Caco-2 (cell line): ENCODE data around the gene CALML3. TPM values are rescaled to one million over a fixed set of nuclear protein-coding genes. Genes with fewer than 3 reads are reported as not detected.

Source experiments
- BruUV-seq: library from RNA; stranded (reverse); fragments of 400-500 nt; replicated peaks from 2 replicates; lab custom pipeline; 2021; lab: Mats Ljungman, UMichigan
- CTCF ChIA-PET: fragments of 300-600 bp; sonication (Branson Sonifier 250); formaldehyde crosslinking; loops from one replicate; lab custom pipeline; 2022; ENCODE audit warnings: antibody characterized with exemption; lab: Charles Lee
- POLR2A ChIA-PET: fragments of 300-600 bp; sonication (Branson Sonifier 250); formaldehyde crosslinking; loops from one replicate; lab custom pipeline; 2022; ENCODE audit warnings: antibody characterized with exemption; lab: Charles Lee
- DNase-seq, 2 experiments: peaks; one replicate each; pipeline versions ENCODE4 v3.0.0 to v3.0.0-alpha.2; 2020 to 2022
- H3K27me3 ChIP-seq: replicated peaks from 2 replicates; pipeline ENCODE4 v1.6.0; 2011; ENCODE audit warnings: low read length; ENCODE audit not compliant: control insufficient read depth, insufficient read depth
- H3K36me3 ChIP-seq: 2 replicates; pipeline ENCODE4 v1.5.1; 2011; ENCODE audit warnings: low read length; ENCODE audit not compliant: control insufficient read depth, insufficient read depth
- H3K4me1 ChIP-seq: fragments of 250-450 bp; sonication (Bioruptor Pico); 2 replicates; pipeline ENCODE4 v1.5.1; 2020; ENCODE audit warnings: mild to moderate bottlenecking
- H3K4me3 ChIP-seq: 2 replicates; pipeline ENCODE4 v1.5.1; 2011; ENCODE audit warnings: low read depth, mild to moderate bottlenecking, control low read depth, low read length
- H3K9me3 ChIP-seq: fragments of 250-450 bp; sonication (Bioruptor Pico); 2 replicates; pipeline ENCODE4 v1.5.1; 2020; ENCODE audit warnings: mild to moderate bottlenecking, moderate library complexity
- H3K27ac Mint-ChIP-seq: one replicate; pipeline ENCODE4 v1.8.0; 2022; ENCODE audit warnings: mixed read lengths; ENCODE audit not compliant: unreplicated experiment
- H3K27me3 Mint-ChIP-seq: one replicate; pipeline ENCODE4 v1.8.0; 2022; ENCODE audit warnings: mixed read lengths; ENCODE audit not compliant: insufficient read depth, unreplicated experiment
- H3K36me3 Mint-ChIP-seq: one replicate; pipeline ENCODE4 v1.8.0; 2022; ENCODE audit warnings: mild to moderate bottlenecking, mixed read lengths; ENCODE audit not compliant: insufficient read depth, unreplicated experiment
- H3K4me1 Mint-ChIP-seq: one replicate; pipeline ENCODE4 v1.8.0; 2022; ENCODE audit warnings: low read depth, mixed read lengths; ENCODE audit not compliant: unreplicated experiment
- H3K4me3 Mint-ChIP-seq: one replicate; pipeline ENCODE4 v1.8.0; 2022; ENCODE audit warnings: mild to moderate bottlenecking, moderate library complexity, mixed read lengths; ENCODE audit not compliant: unreplicated experiment
- H3K9me3 Mint-ChIP-seq: one replicate; pipeline ENCODE4 v1.8.0; 2022; ENCODE audit warnings: mixed read lengths; ENCODE audit not compliant: unreplicated experiment
- CTCF ChIP-seq, 2 experiments: fragments of 200-600 bp in 1 of 2; IDR thresholded peaks; 1 replicate in 1 of 2; 2 replicates in 1 of 2; pipeline versions ENCODE4 v1.5.1 to v1.8.0; 2011 to 2022; ENCODE audit warnings: antibody characterized with exemption in 1 of 2, control low read depth in 1 of 2, inconsistent platforms in 1 of 2, low read depth in 1 of 2, low read length in 1 of 2, mild to moderate bottlenecking in 1 of 2, moderate library complexity in 1 of 2; ENCODE audit not compliant: insufficient read depth in 1 of 2, severe bottlenecking in 1 of 2, unreplicated experiment in 1 of 2
- intact Hi-C: fragments of 100-400 bp; cut with micrococcal nuclease; formaldehyde crosslinking; loops from one replicate; pipeline ENCODE4 v1.10.0; 2022; ENCODE audit not compliant: unreplicated experiment
- total RNA-seq: library from RNA; stranded (reverse); gene quantifications from 2 replicates; pipeline ENCODE4 v1.2.3, GENCODE V29; 2022

Gene CALML3
- total RNA-seq, 1 experiment from 2014 or later, result 0.18 TPM

GRCh38 chr10:5565205-5565545 is 40.4 kb downstream of the CALML3 start:
- Mint-ChIP-seq H3K9me3 (no peaks in the 10 kb centered on the region), H3K36me3 (no peaks in the 10 kb centered on the region), H3K4me1 (peaks cover 45% of the 10 kb centered on the region), H3K27me3 (no peaks in the 10 kb centered on the region), H3K4me3 (no peak overlapping the region), H3K27ac (no peak overlapping the region)
- Histone ChIP-seq H3K9me3 (no peaks in the 10 kb centered on the region), H3K27me3 (no peaks in the 10 kb centered on the region), H3K36me3 (no peaks in the 10 kb centered on the region), H3K4me1 (peaks cover 39% of the 10 kb centered on the region), H3K4me3 (no peak overlapping the region)
- no peak for TF ChIP-seq CTCF (IDR thresholded peaks at IDR 0.05; ENCODE audit: insufficient read depth in 1 of 2, low read depth in 1 of 2, low read length in 1 of 2, severe bottlenecking in 1 of 2, unreplicated experiment in 1 of 2)
- intact Hi-C loops, result loop anchor here (5.0 kb wide), 1 partner anchor 63 kb away; no protein-coding TSS in a partner anchor
- POLR2A ChIA-PET, result no interaction called here
- CTCF ChIA-PET, result no interaction called here
- BruUV-seq, result no TSS peak
- peak in 1 of 2 experiments; percentile 14 for DNase-seq

- Histone ChIP-seq H3K4me1 (peaks cover 37% of the 10 kb centered on the region), H3K4me3 (no peak overlapping the region), H3K27me3 (no peaks in the 10 kb centered on the region), H3K9me3 (no peaks in the 10 kb centered on the region), H3K36me3 (no peaks in the 10 kb centered on the region)
- Mint-ChIP-seq H3K27ac (peak overlapping the region; percentile 3), H3K36me3 (no peaks in the 10 kb centered on the region), H3K4me3 (no peak overlapping the region), H3K9me3 (no peaks in the 10 kb centered on the region), H3K27me3 (no peaks in the 10 kb centered on the region), H3K4me1 (peaks cover 43% of the 10 kb centered on the region)
- POLR2A ChIA-PET, result no interaction called here
- intact Hi-C loops, result loop anchor here (2.0 to 5.0 kb wide), 3 partner anchors 17 to 119 kb away; no protein-coding TSS in a partner anchor
- CTCF ChIA-PET, result no interaction called here
- BruUV-seq, result no TSS peak
- no peak for TF ChIP-seq CTCF (IDR thresholded peaks at IDR 0.05; ENCODE audit: insufficient read depth in 1 of 2, low read depth in 1 of 2, low read length in 1 of 2, severe bottlenecking in 1 of 2, unreplicated experiment in 1 of 2)
- DNase-seq, result peak in 1 of 2 experiments; percentile 30
Observed at GRCh38 chr10:5565671-5566581, 41.2 kb downstream of the CALML3 start.

- peaks cover 43% of the 10 kb centered on the region for H3K4me1 Mint-ChIP-seq
- peak in 1 of 2 experiments; percentile 23 for DNase-seq
- BruUV-seq, result no TSS peak
- H3K4me3 ChIP-seq, result no peak overlapping the region
- no peaks in the 10 kb centered on the region for H3K36me3 Mint-ChIP-seq
- no peak for TF ChIP-seq CTCF (IDR thresholded peaks at IDR 0.05; ENCODE audit: insufficient read depth in 1 of 2, low read depth in 1 of 2, low read length in 1 of 2, severe bottlenecking in 1 of 2, unreplicated experiment in 1 of 2)
- H3K27me3 ChIP-seq, result no peaks in the 10 kb centered on the region
- POLR2A ChIA-PET, result interaction anchor here (1.3 kb wide), 1 partner anchor 120 kb away, joined by 10 read pairs; no protein-coding TSS in a partner anchor
- no peaks in the 10 kb centered on the region for H3K27me3 Mint-ChIP-seq
- intact Hi-C loops, result loop anchor here (1.0 to 5.0 kb wide), 4 partner anchors 18 to 120 kb away; no protein-coding TSS in a partner anchor
- H3K9me3 ChIP-seq, result no peaks in the 10 kb centered on the region
- CTCF ChIA-PET, result interaction anchor here (1.0 kb wide), 1 partner anchor 118 kb away, joined by 3 read pairs; no protein-coding TSS in a partner anchor
- H3K4me3 Mint-ChIP-seq, result no peak overlapping the region
- no peaks in the 10 kb centered on the region for H3K9me3 Mint-ChIP-seq
- peak overlapping the region; percentile 3 for H3K27ac Mint-ChIP-seq
- H3K4me1 ChIP-seq, result peaks cover 43% of the 10 kb centered on the region
- no peaks in the 10 kb centered on the region for H3K36me3 ChIP-seq
Observed at GRCh38 chr10:5566614-5567013, 41.9 kb downstream of the CALML3 start.
